Urothelium cell line (cell line): ENCODE measurements around the gene PPP1R18.
"Not testable (repeated sequence)": the region's sequence is repeated elsewhere in the genome, so short reads cannot be mapped to it uniquely, and the experiment has no call there.

Source experiments
- DNase-seq: peaks from one replicate; pipeline ENCODE4 v3.0.0; 2011; ENCODE audit warnings: low spot score, mixed read lengths
- FAIRE-seq: peaks from 2 replicates; lab custom pipeline; 2011; peaks lifted over from hg19 to GRCh38; lab: Jason Lieb, UNC

Gene PPP1R18

GRCh38 chr6:30720738-30721197 is 34.3 kb upstream of the PPP1R18 start:
- DNase-seq (peak; percentile 43), FAIRE-seq (no peak)

GRCh38 chr6:30719791-30720737 is 33.6 kb upstream of the PPP1R18 start, which contains the start of gene TUBB:
TSS of gene TUBB (plus strand) at chr6:30720352. CDS start at chr6:30720507, 155 bp downstream.
- no peak for FAIRE-seq
- DNase-seq = peak; percentile 90

DNA sequence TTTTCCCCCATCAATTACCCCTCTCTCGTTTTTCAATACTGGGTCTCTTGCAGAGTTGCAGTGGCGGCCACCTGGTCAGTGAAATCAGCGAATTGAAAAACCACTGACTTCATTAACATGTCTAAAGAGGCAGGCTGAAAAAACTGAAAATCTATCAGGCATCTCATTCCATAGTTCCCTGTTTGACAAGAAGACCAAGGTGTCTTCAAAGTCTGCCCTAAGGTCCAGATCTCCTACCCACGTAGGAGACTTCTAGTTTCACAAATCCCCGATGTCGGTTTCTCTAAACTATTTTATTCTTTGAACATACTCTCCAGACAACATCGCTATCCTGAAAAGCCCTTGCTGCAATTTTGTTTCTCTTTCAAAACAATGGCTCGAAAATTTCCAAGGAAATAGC is 32.9 kb upstream of the PPP1R18 start:
- FAIRE-seq (no peak), DNase-seq (no peak)

GRCh38 chr6:30717845-30718720 is 31.6 kb upstream of the PPP1R18 start:
- DNase-seq, FAIRE-seq: not testable (repeated sequence)

DNA sequence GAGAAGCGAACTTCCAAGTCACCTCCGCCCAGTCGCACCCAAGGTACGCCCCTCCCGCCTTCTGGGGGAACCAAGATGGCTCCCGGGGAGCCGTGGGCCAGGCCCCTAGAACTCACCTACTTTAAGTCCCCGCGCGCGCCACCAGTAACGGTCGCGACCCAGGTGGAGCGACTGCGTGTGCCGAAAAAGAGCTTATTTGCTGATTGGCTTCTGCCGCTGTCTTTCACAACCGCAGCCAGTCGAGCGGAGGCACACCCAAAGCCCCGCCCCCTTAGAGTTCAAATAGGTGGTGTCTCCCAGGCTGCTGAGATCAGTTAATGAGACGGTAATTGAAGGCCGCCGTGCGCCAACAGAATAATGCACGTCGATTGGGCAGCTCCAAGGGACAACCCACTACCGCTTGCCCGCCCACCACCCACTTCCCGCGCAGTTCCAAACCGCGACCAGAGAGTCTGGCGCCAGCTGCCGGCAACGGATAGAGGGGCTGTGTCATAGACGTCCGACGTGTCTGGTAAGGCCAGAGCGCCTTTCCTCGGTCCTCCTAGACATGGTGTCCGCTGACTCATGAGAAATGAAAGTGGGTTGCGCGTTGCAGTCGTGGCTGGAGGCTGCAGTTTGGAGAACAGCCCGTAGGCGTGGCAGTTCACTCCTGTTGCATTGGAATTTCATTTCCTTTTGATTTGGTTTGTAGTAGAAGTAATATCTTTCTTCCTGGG is 30.8 kb upstream of the PPP1R18 start, which contains the start of gene MDC1:
MDC1 (minus strand) TSS at position 153 of the 716 bp plus-strand sequence. CDS start 2,106 bp downstream, outside the sequence.
- FAIRE-seq (peak; percentile 61), DNase-seq (peak; percentile 96)

GRCh38 chr6:30716879-30717128 is 30.4 kb upstream of the PPP1R18 start:
- FAIRE-seq (no peak), DNase-seq (no peak)

GRCh38 chr6:30714263-30714662 is 27.8 kb upstream of the PPP1R18 start:
- FAIRE-seq (no peak), DNase-seq (no peak)

- FAIRE-seq (no peak), DNase-seq (no peak)
These were observed 26.0 kb upstream of the PPP1R18 start for GRCh38 chr6:30712441-30712945.

DNA sequence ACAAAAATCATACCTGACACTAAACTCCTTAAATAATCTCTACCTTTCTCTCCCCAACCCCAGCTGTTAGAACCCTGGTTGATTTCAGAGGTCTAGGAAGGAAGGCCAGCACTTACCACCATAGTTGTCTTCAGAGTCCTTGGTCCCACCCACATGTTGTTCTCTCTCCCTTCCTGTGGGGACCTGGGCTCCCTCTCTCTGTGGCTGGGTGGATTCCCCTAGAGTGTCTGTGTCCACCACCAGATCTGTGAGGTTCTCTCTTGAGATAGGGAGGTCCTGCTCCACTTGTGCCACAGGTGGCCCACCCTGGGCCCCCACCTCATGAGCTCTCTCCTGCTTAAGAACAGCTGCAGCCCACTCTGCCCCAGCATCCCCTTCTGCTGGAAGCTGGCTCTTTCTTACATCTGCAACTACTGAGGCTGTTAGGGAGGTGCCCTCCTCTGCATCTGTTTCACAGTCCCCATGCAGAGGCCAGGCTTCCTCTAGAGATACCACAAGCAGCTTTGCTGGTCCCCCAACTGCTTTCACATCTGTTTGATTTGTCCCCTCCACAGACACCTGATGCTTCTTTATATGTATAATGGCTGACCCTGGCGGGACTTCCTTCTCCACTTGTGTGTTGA is 25.4 kb upstream of the PPP1R18 start:
- DNase-seq (no peak), FAIRE-seq (no peak)

DNA sequence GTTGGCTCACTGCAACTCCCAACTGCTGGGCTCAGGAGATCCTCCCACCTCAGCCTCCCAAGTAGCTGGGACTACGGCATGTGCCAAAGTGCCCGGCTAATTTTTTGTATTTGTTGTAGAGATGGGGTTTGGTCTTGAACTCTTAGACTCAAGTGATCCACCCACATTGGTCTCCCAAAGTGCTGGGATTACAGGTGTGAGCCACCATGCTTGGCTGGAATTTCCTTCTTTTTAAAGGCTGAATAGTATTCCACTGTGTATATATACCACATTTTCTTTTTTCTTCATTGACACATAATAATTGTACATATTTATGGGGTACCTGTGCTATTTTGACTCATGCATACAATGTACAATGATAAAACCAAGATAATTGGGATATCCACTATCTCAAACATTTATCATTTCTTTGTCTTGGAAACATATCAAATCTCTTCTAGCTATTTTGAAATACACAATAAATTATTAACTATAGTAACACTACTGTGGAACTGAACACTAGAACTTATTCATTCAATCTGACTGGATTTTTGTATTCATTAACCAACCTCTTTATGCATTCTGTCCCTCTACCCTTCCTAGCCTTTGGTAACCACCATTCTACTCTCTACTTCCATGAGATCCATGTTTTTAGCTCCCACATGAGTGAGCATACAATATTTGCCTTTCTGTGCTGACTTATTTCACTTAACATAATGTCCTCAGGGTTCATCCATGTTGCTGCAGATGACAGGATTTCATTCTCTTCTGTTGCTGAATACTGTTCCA is 22.8 kb upstream of the PPP1R18 start:
- no peak for FAIRE-seq

GRCh38 chr6:30707281-30707850 is 20.9 kb upstream of the PPP1R18 start:
- no peak for DNase-seq

More for the DNA sequence above, 22.8 kb upstream of the PPP1R18 start:
- no peak for DNase-seq

GRCh38 chr6:30705620-30706019 is 19.2 kb upstream of the PPP1R18 start:
- DNase-seq (no peak), FAIRE-seq (no peak)

More at GRCh38 chr6:30707281-30707850, 20.9 kb upstream of the PPP1R18 start:
- no peak for FAIRE-seq

GRCh38 chr6:30703821-30704220 is 17.4 kb upstream of the PPP1R18 start:
- no peak for DNase-seq
- no peak for FAIRE-seq

DNA sequence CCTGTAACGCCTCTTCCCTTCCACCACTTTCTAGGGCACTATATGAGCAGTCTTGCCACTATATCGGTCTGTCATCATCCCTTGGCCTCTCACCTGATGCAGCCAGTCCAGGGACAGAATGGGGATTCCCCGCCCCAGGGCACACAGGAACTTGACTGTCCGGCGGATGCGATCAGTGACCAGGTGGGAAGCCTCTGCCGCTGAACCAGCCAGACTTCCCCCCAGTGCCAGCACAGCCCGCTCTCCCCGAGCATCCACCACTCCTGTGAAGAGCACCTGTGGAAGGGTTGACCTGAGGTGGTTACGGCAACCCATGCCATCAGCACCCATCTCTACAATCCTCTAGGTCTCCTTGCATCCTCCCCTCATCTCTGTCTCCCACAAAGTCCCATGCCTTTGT is 16.6 kb upstream of the PPP1R18 start:
- DNase-seq = no peak
- no peak for FAIRE-seq

DNA sequence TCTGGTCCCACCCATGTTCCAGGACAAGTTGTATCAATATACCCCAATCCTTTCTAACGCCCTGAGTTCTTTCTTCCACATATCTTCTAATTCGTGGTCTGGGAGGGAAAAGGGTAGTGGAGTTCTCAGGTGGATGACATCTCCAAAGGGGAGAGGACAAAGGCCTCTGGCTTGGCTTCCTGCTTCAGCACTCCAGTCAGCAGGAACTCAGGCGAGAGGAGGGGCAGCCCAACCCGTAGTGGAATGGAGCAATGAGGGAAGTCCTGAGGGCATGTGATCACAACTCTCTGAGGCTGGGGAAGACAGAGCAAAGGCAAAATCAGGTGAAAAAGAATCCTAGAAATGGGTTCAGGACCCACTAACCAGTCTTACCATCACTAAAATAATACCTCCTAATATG is 13.9 kb upstream of the PPP1R18 start:
- DNase-seq (no peak), FAIRE-seq (no peak)

GRCh38 chr6:30696432-30696831 is 10.0 kb upstream of the PPP1R18 start:
- FAIRE-seq = no peak

GRCh38 chr6:30691208-30691847 is 4.9 kb upstream of the PPP1R18 start:
- DNase-seq (no peak), FAIRE-seq (no peak)

More at GRCh38 chr6:30696432-30696831, 10.0 kb upstream of the PPP1R18 start:
- DNase-seq = no peak

- FAIRE-seq = peak; percentile 55
- peak; percentile 91 for DNase-seq
These were observed 4.2 kb upstream of the PPP1R18 start, which contains the start of gene NRM for GRCh38 chr6:30690403-30691207. TSS of gene NRM (minus strand) at chr6:30690984. CDS start at chr6:30690974, 10 bp downstream.
